8988T (cell line): ENCODE data around the gene SHISA2.

ENCODE experiments used
- DNase-seq: peaks from one replicate; pipeline ENCODE4 v3.0.0; 2011

Gene SHISA2

DNA sequence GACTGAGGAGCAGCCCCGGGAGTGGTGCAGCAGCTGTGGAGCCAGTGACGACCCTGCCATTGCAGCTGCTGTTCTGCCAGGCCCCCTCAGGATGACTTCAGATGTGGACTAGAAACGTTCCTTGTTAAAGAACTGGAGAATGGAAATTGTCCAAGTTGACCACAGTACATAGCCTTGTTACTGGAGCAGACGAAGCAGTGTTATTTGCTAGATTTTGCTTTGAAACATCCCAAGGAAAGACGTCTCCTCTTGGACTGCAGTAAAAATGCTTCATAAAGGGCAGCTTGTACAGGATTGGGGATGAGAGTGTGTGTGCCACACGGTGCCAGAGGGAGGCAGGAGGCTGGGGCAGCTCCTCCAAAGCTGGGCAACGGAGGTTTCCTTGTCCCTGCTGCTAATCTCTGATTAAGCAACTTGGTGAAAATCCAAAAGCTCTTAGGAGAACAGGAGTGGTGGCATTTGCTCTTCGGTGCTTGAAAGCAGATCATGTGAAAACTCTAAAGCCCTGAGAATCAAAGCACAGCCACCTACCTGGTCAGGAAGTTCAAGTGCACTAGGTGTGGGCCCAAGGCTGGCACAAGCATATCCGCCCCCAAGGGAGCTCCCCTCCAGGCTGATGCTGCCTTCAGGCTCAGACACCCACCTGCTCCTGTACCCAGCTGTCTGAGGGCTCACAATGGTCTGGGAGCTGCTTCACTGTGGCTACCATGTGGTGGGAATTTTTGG, 34.5 kb downstream of the SHISA2 start:
- no peak for DNase-seq

DNA sequence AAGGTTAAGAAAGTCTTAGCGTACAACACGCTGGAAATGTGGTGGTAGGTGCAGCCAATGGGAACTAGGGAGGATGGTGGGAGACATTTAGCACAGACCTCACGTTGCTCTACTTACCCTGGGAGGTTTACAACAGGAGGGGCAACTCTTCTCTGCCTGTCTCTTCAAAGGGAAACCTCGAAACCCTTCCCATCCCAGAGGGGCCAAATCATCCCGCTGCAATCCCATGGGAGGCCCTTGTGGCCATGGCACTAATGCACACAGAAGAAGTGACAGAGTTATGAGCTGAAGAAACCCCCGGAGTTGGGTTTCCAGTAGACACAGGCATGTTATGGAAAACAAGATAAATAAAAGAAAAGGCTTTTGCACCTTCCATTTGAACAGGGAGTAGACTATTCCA, 35.6 kb downstream of the SHISA2 start:
- no peak for DNase-seq

DNA sequence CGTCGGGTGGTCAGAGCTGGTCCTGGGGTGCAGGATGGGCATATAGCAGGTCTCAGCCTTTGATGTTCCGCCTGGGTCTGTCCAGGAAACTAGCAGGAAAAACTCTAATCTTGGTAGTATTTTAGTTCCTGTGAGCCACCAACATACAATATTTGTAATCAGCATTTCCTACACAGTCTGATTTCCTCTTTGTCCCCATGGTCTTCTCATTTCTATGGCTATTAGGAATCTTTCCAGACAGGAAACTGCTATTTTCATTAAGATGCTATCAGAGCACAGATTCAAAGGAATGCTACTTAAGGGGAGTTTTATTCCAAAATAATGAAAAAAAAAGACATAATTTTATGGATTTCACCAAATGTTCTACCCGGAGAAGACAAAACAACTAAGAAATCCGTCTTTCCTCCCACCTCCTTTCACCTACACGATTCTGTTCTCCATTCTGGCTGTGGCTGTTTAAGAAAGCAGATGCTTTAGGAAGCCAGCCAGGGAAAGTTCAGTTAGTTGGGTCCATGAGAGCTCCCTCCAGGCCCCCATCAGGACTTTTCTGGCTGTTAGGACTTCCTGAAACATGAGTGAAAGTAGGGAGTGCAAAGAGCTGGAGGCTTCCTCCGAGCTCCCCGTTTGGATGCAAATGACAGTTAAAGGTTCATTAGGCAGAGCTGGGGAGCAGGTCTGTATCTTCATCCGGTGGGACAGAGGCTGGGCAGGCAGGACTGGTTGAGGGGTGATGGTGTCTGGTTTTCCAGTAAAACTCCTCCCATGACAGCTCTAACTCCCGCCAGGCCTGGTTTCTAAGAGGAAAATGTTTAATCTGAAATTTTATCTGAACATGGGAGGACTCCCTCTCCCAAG, 36.3 kb downstream of the SHISA2 start:
- DNase-seq = no peak

DNA sequence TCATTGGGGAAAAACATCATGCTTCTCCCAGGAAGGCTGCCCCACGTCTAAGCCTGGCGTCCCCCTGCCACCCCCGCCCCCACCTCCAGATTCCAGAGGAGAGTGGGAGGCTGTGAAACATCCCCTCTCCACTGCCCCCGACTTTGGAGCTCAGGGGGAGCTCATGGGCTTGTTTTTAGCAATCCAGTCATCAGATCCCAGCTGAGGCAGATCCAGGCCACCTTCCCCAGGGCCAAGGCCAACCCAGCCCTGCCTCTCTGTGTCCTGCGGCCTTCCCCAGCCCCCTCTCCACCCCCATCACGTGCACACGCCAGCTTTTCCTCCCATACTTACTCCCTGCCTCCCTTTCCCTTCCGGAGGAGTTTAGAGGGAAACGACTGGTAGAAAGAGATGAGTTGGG, 38.8 kb downstream of the SHISA2 start:
- DNase-seq = no peak

DNA sequence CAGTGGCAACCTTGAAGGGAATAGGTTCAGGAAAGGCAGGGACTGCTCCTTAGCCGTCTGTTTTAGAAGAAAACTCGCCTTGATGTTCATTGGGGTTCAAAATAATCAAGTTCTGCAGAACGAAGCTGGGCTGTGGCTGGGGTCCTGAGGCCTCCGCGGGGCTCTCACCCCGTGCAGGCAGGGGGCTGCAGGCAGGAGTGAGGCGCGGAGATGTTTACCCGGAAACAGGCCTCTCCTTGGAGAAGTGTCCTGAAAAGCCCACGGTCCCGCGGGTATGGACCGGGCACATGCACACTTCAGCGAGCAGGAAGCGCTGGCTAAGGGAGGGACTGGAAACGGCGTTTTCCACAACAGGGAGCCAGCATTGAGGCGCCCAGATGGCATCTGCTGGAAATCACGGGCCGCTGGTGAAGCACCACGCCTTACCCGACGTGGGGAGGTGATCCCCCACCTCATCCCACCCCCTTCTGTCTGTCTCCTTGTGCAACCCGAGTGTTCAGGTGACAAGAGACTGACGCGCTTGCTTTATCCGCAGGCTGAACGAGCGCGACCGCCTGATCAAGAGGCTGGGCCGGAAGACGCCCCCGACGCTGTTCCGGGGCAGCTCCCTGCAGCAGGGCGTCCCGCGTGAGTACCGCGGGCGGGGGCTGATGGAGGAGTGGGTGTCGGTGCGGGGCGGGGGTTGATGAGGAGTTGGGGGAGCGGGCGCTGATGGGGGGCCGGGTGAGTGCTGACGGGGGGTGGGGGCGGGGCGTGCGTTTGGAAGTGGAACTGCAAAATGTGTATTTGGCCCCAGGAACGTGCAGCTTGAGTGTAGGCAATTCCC, 39.6 kb downstream of the SHISA2 start:
- no peak for DNase-seq

DNA sequence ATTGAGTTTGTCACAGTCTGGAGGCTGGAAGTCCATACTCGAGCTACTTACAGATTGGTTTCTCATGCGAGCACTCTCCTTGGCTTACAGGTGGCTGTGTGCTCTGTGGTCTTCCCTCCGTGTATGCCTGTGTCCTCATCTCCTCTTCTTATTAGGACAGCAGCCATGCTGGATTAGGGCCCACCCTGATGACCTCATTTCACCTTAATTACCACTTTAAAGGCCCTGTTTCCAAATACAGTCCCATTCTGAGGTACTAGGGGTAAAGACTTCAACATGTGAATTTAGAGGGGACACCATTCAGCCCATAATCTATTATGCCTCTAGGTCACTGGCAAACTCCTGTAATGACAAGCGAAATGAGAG, 40.6 kb downstream of the SHISA2 start:
- no peak for DNase-seq

DNA sequence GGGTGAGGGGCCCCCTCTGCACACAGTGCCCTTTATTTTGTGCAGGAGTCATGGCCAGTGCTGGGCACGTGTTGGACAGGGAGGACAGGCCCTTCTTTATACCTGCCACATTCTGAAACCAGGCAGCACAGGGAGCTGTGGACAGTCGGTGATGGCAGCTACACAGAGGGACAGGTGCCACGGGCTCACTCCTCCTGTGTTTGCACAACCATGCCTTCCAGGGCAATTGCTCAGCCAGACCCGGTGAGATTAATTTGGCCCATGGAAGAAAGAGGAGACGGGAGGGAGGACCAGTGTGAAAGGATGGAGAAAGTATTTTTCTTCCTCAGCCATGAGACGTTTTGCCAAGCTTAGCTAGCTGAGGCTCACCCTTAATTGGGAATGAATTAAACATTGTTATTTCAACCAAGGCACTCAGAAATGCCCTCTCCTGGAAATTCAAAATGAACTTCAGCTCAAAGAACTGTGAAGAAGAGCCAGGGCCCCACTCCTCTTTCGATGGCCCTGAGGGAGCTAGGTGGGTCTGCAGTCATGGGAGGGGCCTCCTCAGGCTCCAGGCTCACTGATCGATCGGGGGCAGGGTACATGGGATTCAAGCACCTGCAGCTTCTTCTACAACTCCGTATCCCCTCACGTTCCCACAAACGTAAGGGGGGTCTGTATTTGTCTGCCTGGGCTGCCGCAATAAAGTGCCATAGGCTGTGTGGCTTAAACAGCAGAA, 41.2 kb downstream of the SHISA2 start:
- DNase-seq = no peak

DNA sequence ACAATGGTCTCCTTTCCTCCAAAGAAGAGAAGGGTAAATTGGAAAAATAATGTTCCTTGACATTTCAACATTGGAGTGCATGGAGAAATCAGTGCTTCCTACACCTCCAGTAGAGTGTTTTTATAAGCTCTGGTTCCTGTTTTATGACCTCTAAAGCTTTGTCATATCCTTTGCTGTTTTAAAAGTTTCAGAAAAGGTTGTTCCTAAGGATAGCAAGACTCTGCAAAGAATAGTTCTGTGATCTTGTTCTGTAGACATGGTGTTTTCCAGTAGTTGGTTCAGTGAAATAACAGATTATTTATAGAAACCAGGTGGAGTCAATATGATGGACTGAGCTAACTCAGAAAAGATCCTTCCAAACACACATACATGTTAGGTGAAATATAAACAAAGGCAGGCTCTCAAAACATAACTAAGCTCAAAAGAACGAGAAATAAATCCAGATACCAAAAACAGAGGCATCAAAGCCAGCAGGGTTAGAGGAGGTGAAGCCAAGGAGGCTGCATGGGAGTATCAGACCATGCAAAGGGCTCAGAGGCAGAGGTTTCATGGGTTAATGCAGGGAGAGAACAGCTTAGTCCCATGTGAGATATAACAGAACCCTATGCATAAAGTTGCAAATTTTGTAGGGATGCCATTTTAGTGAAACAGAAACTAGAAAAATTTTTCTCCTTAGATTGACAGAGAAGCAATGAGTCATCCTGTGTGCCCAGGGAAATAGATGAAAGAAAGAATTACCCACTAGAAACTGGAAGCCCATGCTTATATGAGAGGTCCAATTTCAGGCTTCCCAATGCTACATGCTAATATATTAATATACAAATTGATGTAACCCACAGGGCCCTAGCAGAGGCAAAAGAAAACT, 44.3 kb downstream of the SHISA2 start:
- DNase-seq = no peak
